ENCODE results near the gene UNC79. TPM values are rescaled to one million over a fixed set of nuclear protein-coding genes. Genes with fewer than 3 reads are reported as not detected.

The UNC79 gene
- total RNA-seq, 4 donors from 2014 or later = 0.14 to 0.32 TPM; not detected in 2

- no peaks in the 10 kb centered on the region for H3K4me1 ChIP-seq
- no peaks in the 10 kb centered on the region for H3K36me3 ChIP-seq
- WGBS, 2 donors (ENCODE audit: low coverage in 1 of 2) = 83 to 88% methylated on average over 1 of the region's 1 CpG
- H3K27ac ChIP-seq = no peak overlapping the region
- DNase-seq = no peak
- intact Hi-C loops (cut with DNase I; ENCODE audit: low total_unique reads) = no loop called here
- TF ChIP-seq EP300 (IDR thresholded peaks at IDR 0.05; ENCODE audit: low read depth) (no peak), CTCF (IDR thresholded peaks at IDR 0.05) (no peak), POLR2A (IDR thresholded peaks at IDR 0.05) (no peak), POLR2AphosphoS5 (IDR thresholded peaks at IDR 0.05) (no peak)
- no peak overlapping the region for H3K4me3 ChIP-seq
- no peaks in the 10 kb centered on the region for H3K27me3 ChIP-seq
- in situ Hi-C loops (cut with MboI; ENCODE audit: low pct_ligation_motif_present in 1 of 4, low pct_unique_long_range_greater_than_20kb in 1 of 4, low sequenced_read_pairs in 3 of 4) = loop anchor here in 1 of 4 donors (25.0 kb wide), 1 partner anchor 292 kb away; no protein-coding TSS in a partner anchor
- H3K9me3 ChIP-seq = no peaks in the 10 kb centered on the region
Measured at GRCh38 chr14:93528884-93529558, 98.3 kb downstream of the UNC79 start.

GRCh38 chr14:93531644-93532043, 100.9 kb downstream of the UNC79 start:
- DNase-seq = no peak
- H3K36me3 ChIP-seq = no peaks in the 10 kb centered on the region
- in situ Hi-C loops (cut with MboI; ENCODE audit: low pct_ligation_motif_present in 1 of 4, low pct_unique_long_range_greater_than_20kb in 1 of 4, low sequenced_read_pairs in 3 of 4) = loop anchor here in 1 of 4 donors (25.0 kb wide), 1 partner anchor 294 kb away; no protein-coding TSS in a partner anchor
- H3K4me1 ChIP-seq = peaks cover 0 to 3% (median 0%) of the 10 kb centered on the region in 4 donors
- intact Hi-C loops (cut with DNase I; ENCODE audit: low total_unique reads) = no loop called here
- TF ChIP-seq EP300 (IDR thresholded peaks at IDR 0.05; ENCODE audit: low read depth) (no peak), POLR2A (IDR thresholded peaks at IDR 0.05) (no peak), POLR2AphosphoS5 (IDR thresholded peaks at IDR 0.05) (no peak), CTCF (IDR thresholded peaks at IDR 0.05) (no peak)
- no peak overlapping the region for H3K27ac ChIP-seq
- H3K27me3 ChIP-seq = no peaks in the 10 kb centered on the region
- H3K4me3 ChIP-seq = no peak overlapping the region
- 75 to 82% methylated on average over 1 of the region's 1 CpG for WGBS, 2 donors (ENCODE audit: low coverage in 1 of 2)
- no peaks in the 10 kb centered on the region for H3K9me3 ChIP-seq

GRCh38 chr14:93532541-93532940, 101.8 kb downstream of the UNC79 start:
- WGBS, 2 donors (ENCODE audit: low coverage in 1 of 2) = 38 to 44% methylated on average over 2 of the region's 2 CpGs
- in situ Hi-C loops (cut with MboI; ENCODE audit: low pct_ligation_motif_present in 1 of 4, low pct_unique_long_range_greater_than_20kb in 1 of 4, low sequenced_read_pairs in 3 of 4) = loop anchor here in 1 of 4 donors (25.0 kb wide), 1 partner anchor 295 kb away; no protein-coding TSS in a partner anchor
- TF ChIP-seq CTCF (IDR thresholded peaks at IDR 0.05) = no peak
- no peak for TF ChIP-seq EP300 (IDR thresholded peaks at IDR 0.05; ENCODE audit: low read depth)
- no peak for TF ChIP-seq POLR2A (IDR thresholded peaks at IDR 0.05)
- no peak for TF ChIP-seq POLR2AphosphoS5 (IDR thresholded peaks at IDR 0.05)
- Histone ChIP-seq H3K27ac (no peak overlapping the region), H3K27me3 (no peaks in the 10 kb centered on the region), H3K9me3 (no peaks in the 10 kb centered on the region), H3K4me3 (no peak overlapping the region), H3K4me1 (peaks cover 0 to 3% (median 0%) of the 10 kb centered on the region in 4 donors), H3K36me3 (no peaks in the 10 kb centered on the region)
- intact Hi-C loops (cut with DNase I; ENCODE audit: low total_unique reads) = no loop called here
- no peak for DNase-seq

GRCh38 chr14:93533437-93533836, 102.7 kb downstream of the UNC79 start:
- Histone ChIP-seq H3K9me3 (no peaks in the 10 kb centered on the region), H3K4me1 (peaks cover 0 to 3% (median 0%) of the 10 kb centered on the region in 4 donors), H3K4me3 (no peak overlapping the region), H3K27me3 (no peaks in the 10 kb centered on the region), H3K27ac (peak overlapping the region in 1 of 4 donors; percentile 8), H3K36me3 (no peaks in the 10 kb centered on the region)
- intact Hi-C loops (cut with DNase I; ENCODE audit: low total_unique reads) = no loop called here
- in situ Hi-C loops (cut with MboI; ENCODE audit: low pct_ligation_motif_present in 1 of 4, low pct_unique_long_range_greater_than_20kb in 1 of 4, low sequenced_read_pairs in 3 of 4) = loop anchor here in 1 of 4 donors (25.0 kb wide), 1 partner anchor 296 kb away; no protein-coding TSS in a partner anchor
- TF ChIP-seq EP300 (IDR thresholded peaks at IDR 0.05; ENCODE audit: low read depth) (no peak), POLR2A (IDR thresholded peaks at IDR 0.05) (no peak)
- 83% methylated on average over 2 of the region's 2 CpGs; no CpG with 5 or more reads in 1 of the 2 donors for WGBS, 2 donors (ENCODE audit: low coverage in 1 of 2)
- no peak for DNase-seq

All from transverse colon (tissue), 4 donors.